Loucy (cell line): ENCODE measurements around the gene BCAR3.

ENCODE experiments used
- CTCF ChIP-seq: fragments of 200-600 bp; sonication (generic); conservative IDR thresholded peaks from 2 replicates; pipeline ENCODE4 v1.5.1; 2014; ENCODE audit warnings: mild to moderate bottlenecking, antibody characterized with exemption, low read length
- EZH2phosphoT487 ChIP-seq: fragments of 200-600 bp; IDR thresholded peaks from 2 replicates; pipeline ENCODE4 v1.6.1; 2018; ENCODE audit warnings: antibody characterized with exemption, mild to moderate bottlenecking, moderate library complexity, borderline replicate concordance

GRCh38 chr1:93599479-93599878 is 82.2 kb downstream of the BCAR3 start:
- TF ChIP-seq CTCF (no peak), EZH2phosphoT487 (no peak)
